VCaP (cell line): Measurements from ENCODE around the gene VCAN.
A peak's percentile ranks its signal among the peaks of the same experiment; 100 is the strongest.

Source experiments
- H3K27ac ChIP-seq: fragments of 450-650 bp; 2 replicates; pipeline ENCODE4 v1.5.1; 2017
- TF ChIP-seq, protein P1 (sequence below): fragments of 450-650 bp; conservative IDR thresholded peaks from 2 replicates; pipeline ENCODE4 v1.5.1; 2017; ENCODE audit warnings: mild to moderate bottlenecking, moderate library complexity

VCAN gene

DNA sequence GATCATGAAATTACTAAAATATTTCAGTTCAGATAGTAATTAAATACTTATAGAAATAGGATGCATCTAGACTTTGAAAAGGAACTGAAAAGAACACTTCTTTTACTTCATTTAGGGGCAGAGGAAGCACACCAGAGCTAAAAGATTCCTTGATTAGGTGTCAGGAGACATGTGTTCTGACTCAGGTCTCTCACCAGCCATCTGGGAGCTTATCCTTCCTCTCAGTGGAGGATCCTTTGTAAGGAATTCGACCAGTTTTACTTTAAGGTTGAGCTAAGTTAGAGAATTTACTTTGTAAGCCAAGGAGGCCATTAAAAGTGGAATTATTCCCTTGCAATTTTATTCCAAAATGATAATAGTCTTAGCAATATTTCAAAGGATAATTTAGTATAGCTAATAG is 16.7 kb downstream of the VCAN start:
- H3K27ac ChIP-seq: no peak overlapping the region
- TF ChIP-seq, protein P1, sequence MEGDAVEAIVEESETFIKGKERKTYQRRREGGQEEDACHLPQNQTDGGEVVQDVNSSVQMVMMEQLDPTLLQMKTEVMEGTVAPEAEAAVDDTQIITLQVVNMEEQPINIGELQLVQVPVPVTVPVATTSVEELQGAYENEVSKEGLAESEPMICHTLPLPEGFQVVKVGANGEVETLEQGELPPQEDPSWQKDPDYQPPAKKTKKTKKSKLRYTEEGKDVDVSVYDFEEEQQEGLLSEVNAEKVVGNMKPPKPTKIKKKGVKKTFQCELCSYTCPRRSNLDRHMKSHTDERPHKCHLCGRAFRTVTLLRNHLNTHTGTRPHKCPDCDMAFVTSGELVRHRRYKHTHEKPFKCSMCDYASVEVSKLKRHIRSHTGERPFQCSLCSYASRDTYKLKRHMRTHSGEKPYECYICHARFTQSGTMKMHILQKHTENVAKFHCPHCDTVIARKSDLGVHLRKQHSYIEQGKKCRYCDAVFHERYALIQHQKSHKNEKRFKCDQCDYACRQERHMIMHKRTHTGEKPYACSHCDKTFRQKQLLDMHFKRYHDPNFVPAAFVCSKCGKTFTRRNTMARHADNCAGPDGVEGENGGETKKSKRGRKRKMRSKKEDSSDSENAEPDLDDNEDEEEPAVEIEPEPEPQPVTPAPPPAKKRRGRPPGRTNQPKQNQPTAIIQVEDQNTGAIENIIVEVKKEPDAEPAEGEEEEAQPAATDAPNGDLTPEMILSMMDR: no peak

DNA sequence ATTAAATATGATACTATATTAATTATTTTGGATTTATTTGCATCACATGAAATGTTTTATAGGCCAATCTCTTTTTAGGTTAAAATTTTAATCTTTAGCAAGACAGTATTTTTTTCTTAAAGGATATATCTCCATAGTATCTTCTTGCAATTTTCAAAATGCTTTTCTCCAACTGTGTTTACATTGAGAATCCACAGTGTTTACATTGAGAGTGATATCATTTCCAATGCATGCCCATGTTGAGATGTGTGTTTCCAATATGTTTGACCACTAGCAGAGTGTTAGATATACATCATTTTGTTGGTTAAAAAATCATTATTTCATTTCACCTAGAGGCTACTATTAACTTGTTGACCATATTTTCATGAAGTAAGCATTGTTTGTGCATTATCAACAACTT is 17.3 kb downstream of the VCAN start:
- TF ChIP-seq, protein P1: no peak
- H3K27ac ChIP-seq: no peak overlapping the region

DNA sequence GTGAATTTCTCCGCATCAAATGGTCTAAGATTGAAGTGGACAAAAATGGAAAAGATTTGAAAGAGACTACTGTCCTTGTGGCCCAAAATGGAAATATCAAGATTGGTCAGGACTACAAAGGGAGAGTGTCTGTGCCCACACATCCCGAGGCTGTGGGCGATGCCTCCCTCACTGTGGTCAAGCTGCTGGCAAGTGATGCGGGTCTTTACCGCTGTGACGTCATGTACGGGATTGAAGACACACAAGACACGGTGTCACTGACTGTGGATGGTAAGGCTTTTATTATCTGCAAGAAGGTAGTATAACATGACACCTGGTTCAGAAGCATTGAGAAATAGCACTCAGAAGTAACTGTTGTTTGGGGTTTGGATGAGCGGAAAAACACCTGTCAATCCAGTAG is 18.7 kb downstream of the VCAN start:
- no peak overlapping the region for H3K27ac ChIP-seq

DNA sequence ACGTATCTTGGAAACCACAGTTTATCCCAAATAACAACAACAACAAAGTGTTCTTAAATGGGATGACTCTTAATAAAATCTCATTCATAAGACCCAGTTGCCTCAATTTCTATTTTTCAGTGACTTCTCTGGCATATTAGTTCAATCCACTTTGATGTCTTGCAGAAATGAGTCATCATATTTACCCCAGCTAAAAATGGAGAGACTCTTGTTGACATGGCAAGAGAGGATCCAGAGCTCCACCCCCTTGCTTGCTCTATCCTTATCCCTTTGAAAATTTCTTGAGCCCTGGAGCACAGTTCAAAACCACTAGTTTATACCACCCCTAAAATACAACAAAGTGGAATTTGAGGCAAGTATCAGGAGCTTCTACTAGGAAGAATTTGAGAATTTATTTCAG is 20.8 kb downstream of the VCAN start:
- TF ChIP-seq, protein P1: no peak
- no peak overlapping the region for H3K27ac ChIP-seq

More for the DNA sequence above, 18.7 kb downstream of the VCAN start:
- TF ChIP-seq, protein P1: no peak

DNA sequence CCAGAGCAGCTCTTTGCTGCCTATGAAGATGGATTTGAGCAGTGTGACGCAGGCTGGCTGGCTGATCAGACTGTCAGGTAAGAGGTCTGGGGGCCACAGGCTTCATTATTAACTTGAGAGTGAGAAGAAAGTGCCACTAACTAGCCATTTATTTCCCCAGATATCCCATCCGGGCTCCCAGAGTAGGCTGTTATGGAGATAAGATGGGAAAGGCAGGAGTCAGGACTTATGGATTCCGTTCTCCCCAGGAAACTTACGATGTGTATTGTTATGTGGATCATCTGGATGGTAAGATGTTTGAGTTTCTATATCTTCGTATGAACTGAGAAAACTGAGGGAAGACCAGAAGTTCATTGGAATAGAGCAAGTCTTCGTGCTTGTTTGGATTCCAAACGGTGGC is 22.1 kb downstream of the VCAN start:
- TF ChIP-seq, protein P1: no peak
- peak overlapping the region; percentile 41 for H3K27ac ChIP-seq

DNA sequence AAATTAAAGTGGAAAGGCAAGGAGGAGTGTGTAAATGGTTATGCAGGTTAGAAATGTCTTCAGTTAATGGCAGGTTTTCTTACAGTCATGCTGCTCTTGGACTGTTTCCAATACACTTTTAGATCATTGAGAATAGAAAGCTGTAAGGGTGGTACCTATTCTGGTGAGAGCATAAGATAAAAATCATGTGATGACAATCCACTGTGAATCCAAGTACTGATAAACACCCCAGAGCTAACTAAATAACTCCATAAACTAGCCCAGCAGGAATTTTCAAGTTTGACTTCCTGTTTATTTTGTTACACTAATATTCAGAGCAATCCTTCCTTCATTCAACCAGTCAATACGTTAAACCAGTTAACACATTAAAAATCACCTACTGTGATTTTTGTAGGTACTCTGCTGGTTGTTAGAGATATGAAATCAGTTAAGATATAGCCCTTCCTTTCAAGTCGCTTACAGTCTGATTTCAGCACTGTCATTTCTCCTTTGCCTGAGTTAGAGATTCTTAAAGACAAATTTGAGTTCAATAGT is 22.6 kb downstream of the VCAN start:
- H3K27ac ChIP-seq: peak overlapping the region; percentile 41
- TF ChIP-seq, protein P1: no peak

DNA sequence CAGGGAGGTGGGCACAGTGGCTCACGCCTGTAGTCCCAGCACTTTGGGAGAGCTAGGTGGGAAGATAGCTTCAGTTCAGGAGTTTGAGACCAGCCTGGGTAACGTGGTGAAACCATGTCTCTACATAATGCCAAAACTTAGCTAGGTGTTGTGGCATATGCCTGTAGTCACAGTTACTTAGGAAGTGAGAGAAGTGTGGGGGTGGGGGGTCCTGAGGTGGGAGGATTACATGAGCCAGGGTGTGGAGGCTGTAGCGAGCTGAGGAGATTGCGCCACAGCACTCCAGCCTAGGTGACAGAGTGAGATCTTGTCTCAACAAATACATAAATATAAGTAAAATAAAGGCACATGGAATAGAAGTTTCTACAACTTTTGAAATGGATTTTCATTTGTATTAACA is 23.1 kb downstream of the VCAN start:
- TF ChIP-seq, protein P1: no peak
- peak overlapping the region; percentile 41 for H3K27ac ChIP-seq

DNA sequence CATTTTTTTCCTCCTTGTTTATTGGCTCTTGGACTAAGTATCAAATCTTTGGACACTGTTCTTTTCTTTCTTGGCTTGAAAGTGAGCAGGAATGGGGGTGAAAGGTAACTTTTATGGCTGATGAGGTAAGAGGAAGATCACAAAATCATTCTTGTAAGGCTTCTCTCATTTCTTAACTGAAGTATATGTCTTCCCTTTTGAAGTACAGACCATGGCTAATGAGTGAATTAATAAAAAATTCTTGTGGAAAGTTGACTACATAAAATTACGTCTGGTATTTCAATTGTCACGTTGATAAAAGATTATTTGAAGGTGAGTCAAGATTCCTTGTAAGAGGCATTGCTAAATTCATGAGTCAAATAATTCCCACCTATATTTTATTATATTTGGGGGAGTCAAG is 25.1 kb downstream of the VCAN start:
- TF ChIP-seq, protein P1: no peak
- H3K27ac ChIP-seq: no peak overlapping the region
